ENCODE data around the gene MPRIP.

DNA sequence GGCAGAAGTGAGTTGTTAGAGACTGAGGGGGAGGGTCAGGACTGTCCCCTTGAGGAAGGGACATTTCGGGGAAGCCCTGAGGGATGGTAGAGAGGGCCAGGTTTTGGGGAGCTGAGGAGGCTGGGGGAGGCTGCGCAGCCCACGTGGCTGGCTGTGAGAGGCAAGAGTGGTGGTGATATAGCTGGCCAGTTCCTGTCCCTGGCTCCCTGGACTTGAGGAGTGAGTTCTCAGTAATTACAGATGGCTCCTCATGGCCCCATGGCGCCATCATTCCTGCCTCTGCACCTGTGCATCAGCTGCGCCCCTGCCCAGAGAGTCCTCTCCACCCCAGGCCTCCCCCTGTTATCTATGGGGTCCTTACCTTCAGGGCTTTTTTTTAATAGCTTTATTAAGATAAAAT is 30.3 kb downstream of the MPRIP start:
- TF ChIP-seq, protein P1, sequence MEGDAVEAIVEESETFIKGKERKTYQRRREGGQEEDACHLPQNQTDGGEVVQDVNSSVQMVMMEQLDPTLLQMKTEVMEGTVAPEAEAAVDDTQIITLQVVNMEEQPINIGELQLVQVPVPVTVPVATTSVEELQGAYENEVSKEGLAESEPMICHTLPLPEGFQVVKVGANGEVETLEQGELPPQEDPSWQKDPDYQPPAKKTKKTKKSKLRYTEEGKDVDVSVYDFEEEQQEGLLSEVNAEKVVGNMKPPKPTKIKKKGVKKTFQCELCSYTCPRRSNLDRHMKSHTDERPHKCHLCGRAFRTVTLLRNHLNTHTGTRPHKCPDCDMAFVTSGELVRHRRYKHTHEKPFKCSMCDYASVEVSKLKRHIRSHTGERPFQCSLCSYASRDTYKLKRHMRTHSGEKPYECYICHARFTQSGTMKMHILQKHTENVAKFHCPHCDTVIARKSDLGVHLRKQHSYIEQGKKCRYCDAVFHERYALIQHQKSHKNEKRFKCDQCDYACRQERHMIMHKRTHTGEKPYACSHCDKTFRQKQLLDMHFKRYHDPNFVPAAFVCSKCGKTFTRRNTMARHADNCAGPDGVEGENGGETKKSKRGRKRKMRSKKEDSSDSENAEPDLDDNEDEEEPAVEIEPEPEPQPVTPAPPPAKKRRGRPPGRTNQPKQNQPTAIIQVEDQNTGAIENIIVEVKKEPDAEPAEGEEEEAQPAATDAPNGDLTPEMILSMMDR (IDR thresholded peaks at IDR 0.05): no peak
- TF ChIP-seq POLR2A (IDR thresholded peaks at IDR 0.05): no peak
